ENCODE data around the gene VAPB. TPM values are rescaled to one million over a fixed set of nuclear protein-coding genes. Genes with fewer than 3 reads are reported as not detected.

VAPB gene
- total RNA-seq, 4 donors from 2014 or later = 9.4 to 13.0 (median 11.0) TPM

- WGBS, 2 donors = 93 to 98% methylated on average over 6 of the region's 6 CpGs
- no peak for DNase-seq (ENCODE audit: low spot score in 2 of 2)
- TF ChIP-seq, protein P1, sequence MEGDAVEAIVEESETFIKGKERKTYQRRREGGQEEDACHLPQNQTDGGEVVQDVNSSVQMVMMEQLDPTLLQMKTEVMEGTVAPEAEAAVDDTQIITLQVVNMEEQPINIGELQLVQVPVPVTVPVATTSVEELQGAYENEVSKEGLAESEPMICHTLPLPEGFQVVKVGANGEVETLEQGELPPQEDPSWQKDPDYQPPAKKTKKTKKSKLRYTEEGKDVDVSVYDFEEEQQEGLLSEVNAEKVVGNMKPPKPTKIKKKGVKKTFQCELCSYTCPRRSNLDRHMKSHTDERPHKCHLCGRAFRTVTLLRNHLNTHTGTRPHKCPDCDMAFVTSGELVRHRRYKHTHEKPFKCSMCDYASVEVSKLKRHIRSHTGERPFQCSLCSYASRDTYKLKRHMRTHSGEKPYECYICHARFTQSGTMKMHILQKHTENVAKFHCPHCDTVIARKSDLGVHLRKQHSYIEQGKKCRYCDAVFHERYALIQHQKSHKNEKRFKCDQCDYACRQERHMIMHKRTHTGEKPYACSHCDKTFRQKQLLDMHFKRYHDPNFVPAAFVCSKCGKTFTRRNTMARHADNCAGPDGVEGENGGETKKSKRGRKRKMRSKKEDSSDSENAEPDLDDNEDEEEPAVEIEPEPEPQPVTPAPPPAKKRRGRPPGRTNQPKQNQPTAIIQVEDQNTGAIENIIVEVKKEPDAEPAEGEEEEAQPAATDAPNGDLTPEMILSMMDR (IDR thresholded peaks at IDR 0.05) = no peak
- TF ChIP-seq POLR2A (IDR thresholded peaks at IDR 0.05) = no peak
- no peak overlapping the region for H3K4me3 ChIP-seq (ENCODE audit: low read depth, poor library complexity, severe bottlenecking)
- intact Hi-C loops (cut with DNase I; ENCODE audit: low total_unique reads) = no loop called here
Measured at GRCh38 chr20:58397429-58397828, 8.4 kb downstream of the VAPB start.

DNA sequence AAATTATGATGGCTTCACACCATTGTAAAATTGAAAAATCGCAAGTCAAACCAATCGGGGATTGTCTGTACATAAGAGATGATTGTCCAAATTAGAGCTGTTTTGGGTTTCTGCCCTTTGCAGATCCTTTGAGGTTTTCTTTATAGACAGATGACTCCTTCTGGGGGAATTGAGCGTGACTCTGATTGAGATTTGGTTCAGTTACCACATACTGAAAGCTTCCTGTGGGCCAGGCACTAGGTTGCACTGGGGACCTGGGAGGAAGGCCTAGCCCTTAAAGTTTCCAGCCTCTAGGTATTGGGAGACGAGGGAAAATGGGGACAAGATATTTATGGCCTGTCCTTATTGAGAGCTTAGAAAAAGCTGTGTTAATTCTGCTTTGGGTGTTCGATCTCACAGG lies 9.2 kb downstream of the VAPB start:
- 79 to 81% methylated on average over 5 of the region's 5 CpGs for WGBS, 2 donors
- intact Hi-C loops (cut with DNase I; ENCODE audit: low total_unique reads) = no loop called here
- TF ChIP-seq POLR2A (IDR thresholded peaks at IDR 0.05) = no peak
- TF ChIP-seq, protein P1 (IDR thresholded peaks at IDR 0.05) = no peak
- no peak overlapping the region for H3K4me3 ChIP-seq (ENCODE audit: low read depth, poor library complexity, severe bottlenecking)
- no peak for DNase-seq (ENCODE audit: low spot score in 2 of 2)

GRCh38 chr20:58399926-58400325 lies 10.9 kb downstream of the VAPB start:
- no peak overlapping the region for H3K4me3 ChIP-seq (ENCODE audit: low read depth, poor library complexity, severe bottlenecking)
- intact Hi-C loops (cut with DNase I; ENCODE audit: low total_unique reads) = no loop called here
- WGBS, 2 donors = 88 to 89% methylated on average over 6 of the region's 6 CpGs
- DNase-seq (ENCODE audit: low spot score in 2 of 2) = no peak
- TF ChIP-seq, protein P1 (IDR thresholded peaks at IDR 0.05) = no peak
- TF ChIP-seq POLR2A (IDR thresholded peaks at IDR 0.05) = no peak

- intact Hi-C loops (cut with DNase I; ENCODE audit: low total_unique reads) = no loop called here
- TF ChIP-seq, protein P1 (IDR thresholded peaks at IDR 0.05) = no peak
- TF ChIP-seq POLR2A (IDR thresholded peaks at IDR 0.05) = no peak
- no peak for DNase-seq (ENCODE audit: low spot score in 2 of 2)
- H3K4me3 ChIP-seq (ENCODE audit: low read depth, poor library complexity, severe bottlenecking) = no peak overlapping the region
- whole genome bisulfite sequencing, 2 donors = 82 to 89% methylated on average over 1 of the region's 1 CpG
Measured at GRCh38 chr20:58401162-58401561, 12.1 kb downstream of the VAPB start.

- WGBS, 2 donors = 58 to 63% methylated on average over 5 of the region's 5 CpGs
- TF ChIP-seq, protein P1 (IDR thresholded peaks at IDR 0.05) = no peak
- TF ChIP-seq POLR2A (IDR thresholded peaks at IDR 0.05) = no peak
- no peak overlapping the region for H3K4me3 ChIP-seq (ENCODE audit: low read depth, poor library complexity, severe bottlenecking)
- intact Hi-C loops (cut with DNase I; ENCODE audit: low total_unique reads) = no loop called here
- no peak for DNase-seq (ENCODE audit: low spot score in 2 of 2)
Measured at GRCh38 chr20:58402305-58402704, 13.3 kb downstream of the VAPB start.

GRCh38 chr20:58402827-58403226 lies 13.8 kb downstream of the VAPB start:
- intact Hi-C loops (cut with DNase I; ENCODE audit: low total_unique reads) = no loop called here
- no peak overlapping the region for H3K4me3 ChIP-seq (ENCODE audit: low read depth, poor library complexity, severe bottlenecking)
- no peak for TF ChIP-seq POLR2A (IDR thresholded peaks at IDR 0.05)
- TF ChIP-seq, protein P1 (IDR thresholded peaks at IDR 0.05) = no peak
- no peak for DNase-seq (ENCODE audit: low spot score in 2 of 2)
- WGBS, 2 donors = 94 to 95% methylated on average over 5 of the region's 5 CpGs

Measured in lower leg skin (tissue), 4 donors.